ENCODE data around the gene OR10H4. TPM values are rescaled to one million over a fixed set of nuclear protein-coding genes. Genes with fewer than 3 reads are reported as not detected.
"Not testable (repeated sequence)": the region's sequence is repeated elsewhere in the genome, so short reads cannot be mapped to it uniquely, and the experiment has no call there.

OR10H4 gene, protein sequence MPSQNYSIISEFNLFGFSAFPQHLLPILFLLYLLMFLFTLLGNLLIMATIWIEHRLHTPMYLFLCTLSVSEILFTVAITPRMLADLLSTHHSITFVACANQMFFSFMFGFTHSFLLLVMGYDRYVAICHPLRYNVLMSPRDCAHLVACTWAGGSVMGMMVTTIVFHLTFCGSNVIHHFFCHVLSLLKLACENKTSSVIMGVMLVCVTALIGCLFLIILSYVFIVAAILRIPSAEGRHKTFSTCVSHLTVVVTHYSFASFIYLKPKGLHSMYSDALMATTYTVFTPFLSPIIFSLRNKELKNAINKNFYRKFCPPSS
- total RNA-seq = not detected

DNA sequence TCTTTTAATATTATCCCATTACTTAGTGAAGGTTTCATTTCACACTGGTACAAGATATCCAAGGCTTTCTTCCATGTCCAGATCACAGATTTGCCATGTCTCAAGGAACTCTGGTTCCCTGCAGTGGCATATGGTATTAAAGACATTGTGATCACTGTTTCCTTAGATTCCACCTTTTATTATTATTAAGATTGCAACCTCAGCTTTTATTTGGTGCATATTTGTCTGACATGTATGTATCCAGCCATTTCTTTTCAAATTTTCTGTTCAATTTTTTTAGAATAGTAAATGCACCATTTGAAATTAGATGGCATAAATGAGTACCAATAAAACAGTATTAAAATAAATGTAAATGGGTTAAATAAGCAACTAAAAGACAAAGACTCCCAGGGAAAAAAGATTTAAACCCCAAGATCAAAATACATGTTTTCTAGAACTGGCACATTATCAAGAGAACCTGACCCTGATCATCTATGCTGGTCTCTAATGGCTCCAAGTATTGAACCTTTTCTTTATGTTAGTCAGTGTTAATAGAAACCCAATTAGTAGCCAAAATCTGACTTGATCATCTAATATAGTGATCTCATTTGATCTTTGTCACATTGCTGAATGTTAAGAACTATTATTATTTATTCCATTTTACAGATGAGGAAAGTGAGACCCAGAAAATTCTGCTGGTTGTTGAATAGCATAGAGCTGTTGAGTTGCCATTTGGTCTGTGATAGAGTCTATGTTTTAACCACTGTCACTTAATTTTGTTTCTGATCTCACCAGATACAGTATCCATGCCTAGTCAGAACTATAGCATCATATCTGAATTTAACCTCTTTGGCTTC, at the start of gene OR10H4:
Gene OR10H4, plus strand, starts transcription at position 786 of the 836 bp plus-strand sequence. Its CDS starts 0 bp downstream, at position 786.
- DNase-seq (ENCODE audit: low spot score) = no peak

GRCh38 chr19:15899561-15899960, 49.2 kb upstream of the OR10H4 start:
- H3K9me3 ChIP-seq; H3K4me3 ChIP-seq; DNase-seq (ENCODE audit: low spot score); H3K36me3 ChIP-seq; H3K27me3 ChIP-seq; H3K27ac ChIP-seq; H3K4me1 ChIP-seq: not testable (repeated sequence)

More for the DNA sequence above, at the start of gene OR10H4:
- Histone ChIP-seq H3K9me3 (peaks cover 0 to 48% of the 10 kb centered on the region in 2 donors), H3K27me3 (no peaks in the 10 kb centered on the region), H3K4me1 (no peaks in the 10 kb centered on the region), H3K4me3 (no peak within 1 kb of the TSS), H3K27ac (no peak within 1 kb of the TSS), H3K36me3 (no peaks in the 10 kb centered on the region)
- TF ChIP-seq, protein P1, sequence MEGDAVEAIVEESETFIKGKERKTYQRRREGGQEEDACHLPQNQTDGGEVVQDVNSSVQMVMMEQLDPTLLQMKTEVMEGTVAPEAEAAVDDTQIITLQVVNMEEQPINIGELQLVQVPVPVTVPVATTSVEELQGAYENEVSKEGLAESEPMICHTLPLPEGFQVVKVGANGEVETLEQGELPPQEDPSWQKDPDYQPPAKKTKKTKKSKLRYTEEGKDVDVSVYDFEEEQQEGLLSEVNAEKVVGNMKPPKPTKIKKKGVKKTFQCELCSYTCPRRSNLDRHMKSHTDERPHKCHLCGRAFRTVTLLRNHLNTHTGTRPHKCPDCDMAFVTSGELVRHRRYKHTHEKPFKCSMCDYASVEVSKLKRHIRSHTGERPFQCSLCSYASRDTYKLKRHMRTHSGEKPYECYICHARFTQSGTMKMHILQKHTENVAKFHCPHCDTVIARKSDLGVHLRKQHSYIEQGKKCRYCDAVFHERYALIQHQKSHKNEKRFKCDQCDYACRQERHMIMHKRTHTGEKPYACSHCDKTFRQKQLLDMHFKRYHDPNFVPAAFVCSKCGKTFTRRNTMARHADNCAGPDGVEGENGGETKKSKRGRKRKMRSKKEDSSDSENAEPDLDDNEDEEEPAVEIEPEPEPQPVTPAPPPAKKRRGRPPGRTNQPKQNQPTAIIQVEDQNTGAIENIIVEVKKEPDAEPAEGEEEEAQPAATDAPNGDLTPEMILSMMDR (IDR thresholded peaks at IDR 0.05) = no peak

DNA sequence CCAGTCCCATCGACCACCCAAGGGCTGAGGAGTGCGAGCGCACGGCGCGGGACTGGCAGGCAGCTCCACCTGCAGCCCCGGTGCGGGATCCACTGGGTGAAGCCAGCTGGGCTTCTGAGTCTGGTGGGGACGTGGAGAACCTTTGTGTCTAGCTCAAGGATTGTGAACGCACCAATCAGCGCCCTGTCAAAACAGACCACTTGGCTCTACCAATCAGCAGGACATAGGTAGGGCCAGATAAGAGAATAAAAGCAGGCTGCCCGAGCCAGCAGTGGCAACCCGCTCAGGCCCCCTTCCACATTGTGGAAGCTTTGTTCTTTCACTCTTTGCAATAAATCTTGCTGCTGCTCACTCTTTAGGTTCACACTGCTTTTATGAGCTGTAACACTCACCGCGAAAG, 48.8 kb upstream of the OR10H4 start:
- not testable (repeated sequence) for DNase-seq (ENCODE audit: low spot score); H3K27ac ChIP-seq; H3K4me1 ChIP-seq; H3K27me3 ChIP-seq; H3K9me3 ChIP-seq; H3K36me3 ChIP-seq; H3K4me3 ChIP-seq

DNA sequence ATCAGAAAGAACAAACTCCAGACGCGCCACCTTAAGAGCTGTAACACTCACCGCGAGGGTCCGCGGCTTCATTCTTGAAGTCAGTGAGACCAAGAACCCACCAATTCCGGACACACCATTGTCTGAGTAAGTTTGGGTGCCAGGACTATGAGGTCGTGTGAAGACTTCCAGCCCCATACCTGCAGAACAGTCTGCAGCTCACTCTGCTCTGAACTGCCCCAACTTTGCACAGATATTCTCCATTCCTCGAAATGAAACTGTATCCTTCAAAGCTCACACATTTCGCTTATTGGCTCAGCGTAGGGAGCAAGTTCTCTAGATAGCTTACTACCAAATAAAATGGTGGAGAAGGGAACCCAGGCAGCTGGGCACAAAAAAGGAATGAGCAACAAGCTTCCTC, 48.3 kb upstream of the OR10H4 start:
- Histone ChIP-seq H3K27ac (no peak overlapping the region), H3K9me3 (no peaks in the 10 kb centered on the region), H3K4me3 (no peak overlapping the region), H3K36me3 (no peaks in the 10 kb centered on the region), H3K4me1 (no peaks in the 10 kb centered on the region), H3K27me3 (no peaks in the 10 kb centered on the region)
- DNase-seq (ENCODE audit: low spot score) = no peak
- TF ChIP-seq, protein P1 (IDR thresholded peaks at IDR 0.05) = no peak

- H3K36me3 ChIP-seq = no peaks in the 10 kb centered on the region
- H3K27me3 ChIP-seq = no peaks in the 10 kb centered on the region
- no peaks in the 10 kb centered on the region for H3K9me3 ChIP-seq
- H3K4me1 ChIP-seq = no peaks in the 10 kb centered on the region
- H3K4me3 ChIP-seq = no peak overlapping the region
- TF ChIP-seq, protein P1 (IDR thresholded peaks at IDR 0.05) = no peak
- no peak overlapping the region for H3K27ac ChIP-seq
- no peak for DNase-seq (ENCODE audit: low spot score)
Observed at GRCh38 chr19:15902254-15902653, 46.6 kb upstream of the OR10H4 start.

- H3K27me3 ChIP-seq = not testable (repeated sequence)
Observed at GRCh38 chr19:15902898-15903297, 45.9 kb upstream of the OR10H4 start.

GRCh38 chr19:15905026-15905425, 43.8 kb upstream of the OR10H4 start:
- no peaks in the 10 kb centered on the region for H3K27me3 ChIP-seq
- H3K4me3 ChIP-seq = no peak overlapping the region
- H3K4me1 ChIP-seq = no peaks in the 10 kb centered on the region
- no peak overlapping the region for H3K27ac ChIP-seq
- DNase-seq (ENCODE audit: low spot score) = no peak
- no peaks in the 10 kb centered on the region for H3K9me3 ChIP-seq
- TF ChIP-seq, protein P1 (IDR thresholded peaks at IDR 0.05) = no peak
- H3K36me3 ChIP-seq = no peaks in the 10 kb centered on the region

More at GRCh38 chr19:15902898-15903297, 45.9 kb upstream of the OR10H4 start:
- H3K4me3 ChIP-seq; H3K4me1 ChIP-seq; H3K36me3 ChIP-seq; DNase-seq (ENCODE audit: low spot score); H3K27ac ChIP-seq; H3K9me3 ChIP-seq: not testable (repeated sequence)
